A549 (cell line): ENCODE data around the gene ADI1. TPM values are rescaled to one million over a fixed set of nuclear protein-coding genes. Genes with fewer than 3 reads are reported as not detected.

Source experiments
- ATAC-seq, 2 experiments: fragments of 200-7000 bp in 1 of 2; fragments of >200 bp in 1 of 2; cut with Nextera tagmentation in 1 of 2; cut with Tn5 transposase in 1 of 2; 3 replicates each; pipeline versions ENCODE4 v1.8.0 to v1.9.1; 2018 to 2020; ENCODE audit warnings: mild to moderate bottlenecking in 1 of 2, moderate library complexity in 1 of 2
- CTCF ChIA-PET: fragments of 300-600 bp; sonication (Branson Sonifier 250); formaldehyde crosslinking; extraction: SDS; loops from one replicate; lab custom pipeline; 2021; ENCODE audit warnings: antibody characterized with exemption, inconsistent platforms; lab: Yijun Ruan, JAX
- POLR2A ChIA-PET: fragments of 350-600 bp; formaldehyde crosslinking; extraction: SDS; loops from one replicate; lab custom pipeline; 2021; ENCODE audit warnings: antibody characterized with exemption, inconsistent platforms; lab: Yijun Ruan, JAX
- DNase-seq, 2 experiments: peaks; one replicate each; pipeline versions ENCODE4 v3.0.0 to v3.0.0-alpha.2; 2011 to 2016; ENCODE audit warnings: low read depth in 1 of 2, low spot score in 1 of 2
- FAIRE-seq: peaks from 2 replicates; lab custom pipeline; 2011; peaks lifted over from hg19 to GRCh38; lab: Jason Lieb, UNC
- H3K27ac ChIP-seq, 2 experiments: fragments of >200 bp; sonication (Bioruptor Twin); formaldehyde crosslinking; 3 replicates each; pipeline ENCODE4 v1.5.1; 2016 to 2017
- H3K4me1 ChIP-seq: fragments of >200 bp; sonication (Bioruptor Twin); formaldehyde crosslinking; 3 replicates; pipeline ENCODE4 v1.6.1; 2016
- H3K4me2 ChIP-seq: fragments of >200 bp; sonication (Bioruptor Twin); formaldehyde crosslinking; 3 replicates; pipeline ENCODE4 v1.6.1; 2016
- H3K4me3 ChIP-seq: fragments of >200 bp; sonication (Bioruptor Twin); formaldehyde crosslinking; 3 replicates; pipeline ENCODE4 v1.5.1; 2016
- H3K9me3 ChIP-seq: fragments of >200 bp; sonication (Bioruptor Twin); formaldehyde crosslinking; 3 replicates; pipeline ENCODE4 v1.6.1; 2016
- CBX2 ChIP-seq: fragments of 200-600 bp; sonication (generic); IDR thresholded peaks from 2 replicates; pipeline ENCODE4 v1.6.1; 2016; ENCODE audit warnings: low read depth, mild to moderate bottlenecking, borderline replicate concordance
- CEBPB ChIP-seq, 2 experiments: fragments of >200 bp in 1 of 2; sonication (Bioruptor Twin) in 1 of 2; formaldehyde crosslinking in 1 of 2; IDR thresholded peaks; 2 replicates each; pipeline ENCODE4 v1.6.1; 2012 to 2016
- EP300 ChIP-seq, 2 experiments: fragments of >200 bp; sonication (Bioruptor Twin); formaldehyde crosslinking; IDR thresholded peaks; 2 replicates in 1 of 2; 3 replicates in 1 of 2; pipeline ENCODE4 v1.6.1; 2016 to 2017
- FOXS1 ChIP-seq: fragments of 250-450 bp; sonication (Bioruptor Pico); IDR thresholded peaks from 2 replicates; pipeline ENCODE4 v1.5.0; 2020; ENCODE audit warnings: mild to moderate bottlenecking, moderate library complexity
- GATA3 ChIP-seq: IDR thresholded peaks from 2 replicates; pipeline ENCODE4 v1.6.1; 2012; ENCODE audit warnings: borderline replicate concordance
- HDAC2 ChIP-seq: fragments of 200-600 bp; sonication (generic); IDR thresholded peaks from 2 replicates; pipeline ENCODE4 v1.6.1; 2016
- HEYL ChIP-seq: fragments of 250-450 bp; sonication (Bioruptor Pico); IDR thresholded peaks from 2 replicates; pipeline ENCODE4 v1.8.0; 2021; ENCODE audit warnings: mild to moderate bottlenecking, moderate library complexity
- HOXA7 ChIP-seq: fragments of 250-450 bp; sonication (Bioruptor Pico); IDR thresholded peaks from 2 replicates; pipeline ENCODE4 v1.5.0; 2020; ENCODE audit warnings: mild to moderate bottlenecking, moderate library complexity
- HOXB5 ChIP-seq: fragments of 250-450 bp; sonication (Bioruptor Pico); IDR thresholded peaks from 2 replicates; pipeline ENCODE4 v1.5.0; 2020; ENCODE audit warnings: mild to moderate bottlenecking, moderate library complexity
- KDM1A ChIP-seq: fragments of 200-600 bp; sonication (generic); IDR thresholded peaks from 2 replicates; pipeline ENCODE4 v1.6.1; 2016; ENCODE audit warnings: low read depth, mild to moderate bottlenecking
- MAFK ChIP-seq: fragments of 450-650 bp; IDR thresholded peaks from 2 replicates; pipeline ENCODE4 v1.6.1; 2014; ENCODE audit not compliant: partially characterized antibody
- MAZ ChIP-seq: fragments of 150-350 bp; IDR thresholded peaks from 2 replicates; pipeline ENCODE4 v1.6.1; 2014; ENCODE audit warnings: antibody characterized with exemption, low read depth, low read length, borderline replicate concordance
- NR3C1 ChIP-seq: fragments of >200 bp; sonication (Bioruptor Twin); formaldehyde crosslinking; IDR thresholded peaks from 3 replicates; pipeline ENCODE4 v1.6.1; 2017
- RAD21 ChIP-seq, 2 experiments: fragments of >200 bp in 1 of 2; sonication (Bioruptor Twin) in 1 of 2; formaldehyde crosslinking in 1 of 2; IDR thresholded peaks in 1 of 2; conservative IDR thresholded peaks in 1 of 2; 2 replicates in 1 of 2; 3 replicates in 1 of 2; pipeline ENCODE4 v1.6.1; 2012 to 2018; ENCODE audit warnings: inconsistent platforms in 1 of 2
- SMC3 ChIP-seq: fragments of >200 bp; sonication (Bioruptor Twin); formaldehyde crosslinking; IDR thresholded peaks from 3 replicates; pipeline ENCODE4 v1.6.1; 2018; ENCODE audit warnings: inconsistent platforms
- SREBF2 ChIP-seq: fragments of 450-650 bp; IDR thresholded peaks from 2 replicates; pipeline ENCODE4 v1.6.1; 2014; ENCODE audit warnings: mild to moderate bottlenecking, moderate library complexity
- TP53 ChIP-seq: fragments of 250-450 bp; sonication (Bioruptor Pico); IDR thresholded peaks from 2 replicates; pipeline ENCODE4 v1.5.0; 2021; ENCODE audit warnings: mild to moderate bottlenecking, moderate library complexity
- ZFP36 ChIP-seq: fragments of 450-650 bp; IDR thresholded peaks from 2 replicates; pipeline ENCODE4 v1.6.1; 2014; ENCODE audit warnings: borderline replicate concordance; ENCODE audit not compliant: partially characterized antibody
- ZNF302 ChIP-seq: fragments of 250-450 bp; sonication (Bioruptor Pico); IDR thresholded peaks from 2 replicates; pipeline ENCODE4 v1.9.0; 2021; ENCODE audit warnings: inconsistent platforms, mild to moderate bottlenecking, moderate library complexity
- WGBS: methylation state at CpG from one replicate; pipeline ENCODE4 v1.1.6; 2017; ENCODE audit errors: missing lambda C conversion rate; 5-methylcytosine and 5-hydroxymethylcytosine counted together
- polyA plus RNA-seq, 4 experiments: library from polyadenylated mRNA; depleted of rRNA in 3 of 4; stranded (reverse); fragments of >200 nt; fragmentation: RNase III in 1 of 4; extraction: RNeasy Plus Mini Kit Qiagen cat#74134 plus additional on column Dnase treatment in 1 of 4; gene quantifications; 2 replicates in 3 of 4; 3 replicates in 1 of 4; pipeline ENCODE4 v1.2.3, GENCODE V29; 2011 to 2017
- TF ChIP-seq, protein P1 (sequence below): IDR thresholded peaks from 2 replicates; pipeline ENCODE4 v1.6.1; 2012

Gene ADI1
- polyA plus RNA-seq, 2 of the 4 experiments (the other 2 are of a cell fraction) = 47.9 to 84.6 TPM

DNA sequence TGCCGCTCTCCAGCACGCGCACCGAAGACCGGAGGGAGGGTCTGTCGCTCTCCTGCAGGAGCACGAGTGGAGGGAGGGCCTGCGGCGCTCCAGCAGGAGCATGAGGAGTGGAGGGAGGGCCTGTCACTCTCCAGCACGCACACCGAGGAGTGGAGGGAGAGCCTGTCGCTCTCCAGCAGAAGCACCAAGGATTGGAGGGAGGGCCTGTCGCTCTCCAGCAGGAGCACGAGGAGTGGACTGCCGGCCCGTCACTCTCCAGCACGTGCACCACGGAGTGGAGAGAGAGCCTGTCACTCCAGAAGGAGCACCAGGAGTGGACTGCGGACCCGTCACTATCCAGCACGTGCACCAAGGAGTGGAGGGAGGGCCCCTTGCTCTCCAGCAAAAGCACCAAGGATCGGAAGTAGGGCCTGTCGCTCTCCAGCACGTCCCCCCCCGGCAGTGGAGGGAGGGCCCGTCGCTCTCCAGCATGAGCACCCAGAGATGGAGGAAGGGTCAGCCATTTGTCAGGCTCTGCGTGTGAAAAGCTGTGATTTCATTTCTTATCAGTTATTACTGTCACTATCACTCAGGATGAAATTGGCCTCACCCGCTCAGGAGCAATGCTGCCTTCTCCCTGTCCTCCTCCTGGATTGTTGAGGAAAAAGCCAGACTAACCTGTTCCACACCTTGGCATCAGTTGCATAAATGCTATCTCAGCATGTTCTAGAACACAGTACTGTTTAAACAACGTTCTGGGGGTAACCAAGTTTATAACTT lies 35.9 kb downstream of the ADI1 start:
- ChIA-PET POLR2A (no interaction called here), CTCF (interaction anchor here (0.6 to 1.5 kb wide), 4 partner anchors 10 to 167 kb away, joined by 3 to 4 read pairs (median 3); no protein-coding TSS in a partner anchor)
- TF ChIP-seq, protein P1, sequence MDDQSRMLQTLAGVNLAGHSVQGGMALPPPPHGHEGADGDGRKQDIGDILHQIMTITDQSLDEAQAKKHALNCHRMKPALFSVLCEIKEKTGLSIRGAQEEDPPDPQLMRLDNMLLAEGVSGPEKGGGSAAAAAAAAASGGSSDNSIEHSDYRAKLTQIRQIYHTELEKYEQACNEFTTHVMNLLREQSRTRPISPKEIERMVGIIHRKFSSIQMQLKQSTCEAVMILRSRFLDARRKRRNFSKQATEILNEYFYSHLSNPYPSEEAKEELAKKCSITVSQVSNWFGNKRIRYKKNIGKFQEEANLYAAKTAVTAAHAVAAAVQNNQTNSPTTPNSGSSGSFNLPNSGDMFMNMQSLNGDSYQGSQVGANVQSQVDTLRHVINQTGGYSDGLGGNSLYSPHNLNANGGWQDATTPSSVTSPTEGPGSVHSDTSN = peak; percentile 62; the same call in 1 of the 2 replicates
- TF ChIP-seq EP300 (IDR thresholded peaks at IDR 0.05) = no peak
- TF ChIP-seq FOXS1 (CRISPR knock-in tag) = no peak
- TF ChIP-seq MAFK = peak; percentile 80
- no peak overlapping the region for H3K4me2 ChIP-seq
- no peaks in the 10 kb centered on the region for H3K4me1 ChIP-seq
- H3K4me3 ChIP-seq = no peak overlapping the region
- H3K27ac ChIP-seq = no peak overlapping the region
- no peak for FAIRE-seq
- no peaks in the 10 kb centered on the region for H3K9me3 ChIP-seq
- peak in 1 of 2 experiments; percentile 42; a peak in 3 of 6 replicates for ATAC-seq
- 90% methylated on average over 29 of the region's 30 CpGs for WGBS
- peak in 1 of 2 experiments; percentile 27 for DNase-seq

DNA sequence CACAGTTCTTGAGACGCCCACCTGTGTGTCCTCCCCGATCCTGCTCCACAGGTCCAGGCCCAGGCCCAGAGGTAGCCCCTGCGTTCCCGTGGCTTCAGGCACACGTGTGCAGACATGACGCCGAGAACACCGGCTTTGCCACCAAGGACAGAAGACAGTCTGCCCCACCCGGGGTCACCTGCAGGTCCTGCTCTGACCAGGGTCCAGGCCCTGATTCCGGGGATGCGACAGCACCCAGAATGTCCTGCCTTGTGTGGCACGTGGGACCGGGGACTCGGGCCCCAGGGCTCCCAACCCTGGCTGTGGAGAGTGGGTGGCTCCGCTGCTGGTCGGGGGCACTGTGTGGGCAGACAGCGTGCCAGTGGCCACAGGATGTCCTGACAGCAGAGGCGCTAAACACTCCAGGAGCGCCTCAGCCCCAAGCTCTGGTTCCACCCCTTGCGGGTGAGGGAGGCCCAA lies 36.9 kb downstream of the ADI1 start:
- H3K9me3 ChIP-seq = no peaks in the 10 kb centered on the region
- no peak overlapping the region for H3K4me2 ChIP-seq
- ATAC-seq = no peak
- no peak for DNase-seq
- 90% methylated on average over 18 of the region's 20 CpGs for WGBS
- ChIA-PET CTCF (interaction anchor here (1.1 to 1.5 kb wide), 2 partner anchors 11 to 17 kb away, joined by 3 read pairs; no protein-coding TSS in a partner anchor), POLR2A (no interaction called here)
- H3K4me3 ChIP-seq = no peak overlapping the region
- no peaks in the 10 kb centered on the region for H3K4me1 ChIP-seq
- no peak for FAIRE-seq
- no peak overlapping the region for H3K27ac ChIP-seq
- TF ChIP-seq CBX2 = no peak
- no peak for TF ChIP-seq MAZ
- no peak for TF ChIP-seq CEBPB (IDR thresholded peaks at IDR 0.05)
- no peak for TF ChIP-seq ZNF302 (CRISPR knock-in tag)
- no peak for TF ChIP-seq SMC3
- TF ChIP-seq ZFP36 = no peak
- no peak for TF ChIP-seq HOXA7 (CRISPR knock-in tag)
- no peak for TF ChIP-seq GATA3
- no peak for TF ChIP-seq SREBF2
- no peak for TF ChIP-seq HOXB5 (CRISPR knock-in tag)
- no peak for TF ChIP-seq RAD21 (conservative IDR thresholded peaks at IDR 0.05 in 1 of 2, IDR thresholded peaks at IDR 0.05 in 1 of 2)
- no peak for TF ChIP-seq NR3C1
- no peak for TF ChIP-seq HDAC2
- TF ChIP-seq HEYL (CRISPR knock-in tag) = no peak
- no peak for TF ChIP-seq TP53 (CRISPR knock-in tag)
- no peak for TF ChIP-seq KDM1A
- TF ChIP-seq, all 56 proteins: peak for 0

DNA sequence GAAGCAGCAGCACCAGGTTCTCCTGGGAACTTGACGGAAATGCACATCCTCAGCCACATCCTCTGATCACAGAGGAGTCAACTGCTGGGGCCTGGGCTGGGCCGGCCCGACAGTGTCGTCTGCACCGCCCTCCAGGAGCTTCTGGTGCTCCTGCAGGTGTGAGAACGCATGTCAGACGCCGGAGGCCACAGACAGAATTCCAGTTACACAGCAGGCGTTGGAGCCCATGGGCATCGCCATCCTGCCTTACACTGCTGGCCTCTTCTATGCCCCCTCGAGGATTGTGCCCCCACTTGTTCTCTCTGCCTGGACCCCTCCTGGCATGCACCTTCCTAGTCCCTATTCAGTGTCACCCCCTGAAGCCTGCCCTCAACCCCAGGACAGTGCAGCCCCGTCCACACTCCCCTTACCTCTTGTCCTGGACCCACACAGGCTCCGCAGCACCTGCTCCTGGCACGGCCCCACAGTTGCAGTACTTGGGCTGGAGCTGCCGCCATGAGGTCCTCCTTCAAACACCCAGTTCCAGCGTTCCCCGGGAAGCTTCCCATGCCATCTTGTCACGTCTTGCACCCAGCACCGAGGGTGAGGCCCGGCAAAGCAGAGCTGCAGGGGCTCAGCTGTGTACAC lies 37.5 kb downstream of the ADI1 start:
- Histone ChIP-seq H3K4me3 (no peak overlapping the region), H3K27ac (no peak overlapping the region)
- DNase-seq = no peak
- no peak for ATAC-seq
- no peak for TF ChIP-seq TP53 (CRISPR knock-in tag)
- TF ChIP-seq, all 56 proteins: peak for 0
- 93% methylated on average over 20 of the region's 20 CpGs for WGBS
- no peak overlapping the region for H3K4me2 ChIP-seq
- H3K4me1 ChIP-seq = no peaks in the 10 kb centered on the region
- no peaks in the 10 kb centered on the region for H3K9me3 ChIP-seq
- POLR2A ChIA-PET = no interaction called here
- CTCF ChIA-PET = interaction anchor here (1.1 to 1.6 kb wide), 3 partner anchors 12 to 21 kb away, joined by 3 to 7 read pairs (median 3); no protein-coding TSS in a partner anchor
- FAIRE-seq = no peak
